Measurements from ENCODE around the gene MAP2K5. TPM values are rescaled to one million over a fixed set of nuclear protein-coding genes. Genes with fewer than 3 reads are reported as not detected.

MAP2K5 gene
- total and polyA plus RNA-seq, 9 of the 15 experiments (the other 6 are each of a cell fraction or from before 2014, with no cell fraction given) = 0.41 to 16.5 (median 7.5) TPM

- ChIA-PET CTCF (ENCODE audit: low intra/inter-chr PET ratio) (no interaction called here), POLR2A (no interaction called here)
- TF ChIP-seq ZNF41 (CRISPR knock-in tag; conservative IDR thresholded peaks at IDR 0.05) = no peak
- no peak for TF ChIP-seq GABPB1 (CRISPR knock-in tag; IDR thresholded peaks at IDR 0.05)
- no peak for TF ChIP-seq SAFB2 (IDR thresholded peaks at IDR 0.05; ENCODE audit: borderline replicate concordance, low read depth, low read length, severe bottlenecking)
- TF ChIP-seq CXXC5 (CRISPR knock-in tag; IDR thresholded peaks at IDR 0.05) = no peak
- no peak for TF ChIP-seq TFAP4 (CRISPR knock-in tag; IDR thresholded peaks at IDR 0.05; ENCODE audit: borderline replicate concordance)
- no peak for TF ChIP-seq HNRNPK (IDR thresholded peaks at IDR 0.05; ENCODE audit: low read depth, low read length, poor library complexity, severe bottlenecking)
- TF ChIP-seq KAT7 (CRISPR knock-in tag; IDR thresholded peaks at IDR 0.05; ENCODE audit: borderline replicate concordance) = no peak
These were observed 75.8 kb downstream of the MAP2K5 start for GRCh38 chr15:67618297-67618696.

More at GRCh38 chr15:67618297-67618696, 75.8 kb downstream of the MAP2K5 start:
- Histone ChIP-seq H4K20me1 (replicated peaks; ENCODE audit: control insufficient read depth, insufficient read depth, low read length) (no peaks in the 10 kb centered on the region), H3K4me3 (no peak overlapping the region), H3K9ac (ENCODE audit: insufficient read depth in 1 of 2, low read depth in 2 of 2, low read length in 2 of 2) (no peak overlapping the region), H3K36me3 (ENCODE audit: control insufficient read depth, insufficient read depth, low read length) (no peaks in the 10 kb centered on the region), H3K27me3 (ENCODE audit: control insufficient read depth in 2 of 2, insufficient read depth in 2 of 2, low read length in 2 of 2) (no peaks in the 10 kb centered on the region), H3K4me2 (ENCODE audit: insufficient read depth, low read length) (no peak overlapping the region), H3K79me2 (ENCODE audit: control insufficient read depth, insufficient read depth, low read length) (no peaks in the 10 kb centered on the region), H3K9me1 (ENCODE audit: control insufficient read depth, insufficient read depth, low read length) (no peaks in the 10 kb centered on the region), H2AFZ (ENCODE audit: low read depth, low read length) (no peak overlapping the region), H3K9me3 (replicated peaks; ENCODE audit: control insufficient read depth, insufficient read depth, low read depth, low read length) (no peaks in the 10 kb centered on the region), H3K27ac (ENCODE audit: extremely low read depth, low read depth, low read length) (no peak overlapping the region), H3K4me1 (replicated peaks in 1 of 2; ENCODE audit: control insufficient read depth in 2 of 2, insufficient read depth in 2 of 2, low read length in 2 of 2) (no peaks in the 10 kb centered on the region; a peak in 1 of 5 replicates)
- 63% methylated on average over 4 of the region's 4 CpGs for WGBS (ENCODE audit: insufficient coverage, low coverage, missing lambda C conversion rate)
- intact Hi-C loops (cut with micrococcal nuclease) (no loop called here), in situ Hi-C loops (cut with MboI) (no loop called here)
- no TSS peak for BruUV-seq (replicated peaks)
- FAIRE-seq (no peak), ATAC-seq (no peak), DNase-seq (ENCODE audit: extremely low read depth in 1 of 4, low spot score in 3 of 4) (no peak)
